Lower lobe of right lung (tissue), 2 donors: ENCODE data around the gene TP63. TPM values are rescaled to one million over a fixed set of nuclear protein-coding genes. Genes with fewer than 3 reads are reported as not detected.
A peak's percentile ranks its signal among the peaks of the same experiment; 100 is the strongest.

Experiments used
- ATAC-seq, 2 donors: fragments of 200-7000 bp; cut with Tn5 transposase; one replicate each; pipeline ENCODE4 v1.9.1; 2020 to 2022; ENCODE audit warnings: mild to moderate bottlenecking in 2 of 2, moderate library complexity in 2 of 2
- DNase-seq: peaks from one replicate; pipeline ENCODE4 v3.0.0-alpha.2; 2020
- H3K27ac ChIP-seq: fragments of 200-600 bp; one replicate; pipeline ENCODE4 v1.8.0; 2022
- H3K27me3 ChIP-seq: fragments of 200-600 bp; one replicate; pipeline ENCODE4 v1.8.0; 2022; ENCODE audit warnings: low read depth
- H3K36me3 ChIP-seq: fragments of 200-600 bp; one replicate; pipeline ENCODE4 v1.8.0; 2022; ENCODE audit warnings: mild to moderate bottlenecking
- H3K4me1 ChIP-seq: fragments of 200-600 bp; one replicate; pipeline ENCODE4 v1.8.0; 2022
- H3K4me3 ChIP-seq: fragments of 200-600 bp; one replicate; pipeline ENCODE4 v1.8.0; 2022; ENCODE audit warnings: mild to moderate bottlenecking
- H3K9me3 ChIP-seq: fragments of 200-600 bp; one replicate; pipeline ENCODE4 v1.8.0; 2022
- intact Hi-C: fragments of 100-400 bp; cut with DNase I; formaldehyde crosslinking; loops from one replicate; pipeline ENCODE4 v1.11.0; 2022
- microRNA-seq: library from miRNA; unstranded; fragments of <30 nt; microRNA quantifications from one replicate; pipeline ENCODE4 v1.2.0, GENCODE V29; 2020; ENCODE audit warnings: borderline number of aligned reads
- total RNA-seq: library from RNA; stranded (reverse); fragmentation: NEBNext Ultra II Directional; extraction: Animal tissue kit (Norgen Biotek cat#: 25700); gene quantifications from one replicate; pipeline ENCODE4 v1.2.1, GENCODE V29; 2021
- TF ChIP-seq, protein P1 (sequence below): fragments of 200-600 bp; IDR thresholded peaks from one replicate; pipeline ENCODE4 v1.8.0; 2022; ENCODE audit warnings: antibody characterized with exemption, mild to moderate bottlenecking
- donor health status: DM: no; HTN: yes; CAD: no; lungs with severe emphysema.

Gene TP63
- total RNA-seq, 1 donor from 2014 or later: 2.1 TPM

GRCh38 chr3:189941125-189941524 lies 309.9 kb downstream of the TP63 start:
- Histone ChIP-seq H3K36me3 (no peaks in the 10 kb centered on the region), H3K9me3 (no peaks in the 10 kb centered on the region), H3K4me3 (no peak overlapping the region), H3K4me1 (no peaks in the 10 kb centered on the region), H3K27ac (no peak overlapping the region), H3K27me3 (no peaks in the 10 kb centered on the region)
- intact Hi-C loops: no loop called here
- no peak for ATAC-seq
- TF ChIP-seq, protein P1, sequence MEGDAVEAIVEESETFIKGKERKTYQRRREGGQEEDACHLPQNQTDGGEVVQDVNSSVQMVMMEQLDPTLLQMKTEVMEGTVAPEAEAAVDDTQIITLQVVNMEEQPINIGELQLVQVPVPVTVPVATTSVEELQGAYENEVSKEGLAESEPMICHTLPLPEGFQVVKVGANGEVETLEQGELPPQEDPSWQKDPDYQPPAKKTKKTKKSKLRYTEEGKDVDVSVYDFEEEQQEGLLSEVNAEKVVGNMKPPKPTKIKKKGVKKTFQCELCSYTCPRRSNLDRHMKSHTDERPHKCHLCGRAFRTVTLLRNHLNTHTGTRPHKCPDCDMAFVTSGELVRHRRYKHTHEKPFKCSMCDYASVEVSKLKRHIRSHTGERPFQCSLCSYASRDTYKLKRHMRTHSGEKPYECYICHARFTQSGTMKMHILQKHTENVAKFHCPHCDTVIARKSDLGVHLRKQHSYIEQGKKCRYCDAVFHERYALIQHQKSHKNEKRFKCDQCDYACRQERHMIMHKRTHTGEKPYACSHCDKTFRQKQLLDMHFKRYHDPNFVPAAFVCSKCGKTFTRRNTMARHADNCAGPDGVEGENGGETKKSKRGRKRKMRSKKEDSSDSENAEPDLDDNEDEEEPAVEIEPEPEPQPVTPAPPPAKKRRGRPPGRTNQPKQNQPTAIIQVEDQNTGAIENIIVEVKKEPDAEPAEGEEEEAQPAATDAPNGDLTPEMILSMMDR: no peak
- no peak for DNase-seq

DNA sequence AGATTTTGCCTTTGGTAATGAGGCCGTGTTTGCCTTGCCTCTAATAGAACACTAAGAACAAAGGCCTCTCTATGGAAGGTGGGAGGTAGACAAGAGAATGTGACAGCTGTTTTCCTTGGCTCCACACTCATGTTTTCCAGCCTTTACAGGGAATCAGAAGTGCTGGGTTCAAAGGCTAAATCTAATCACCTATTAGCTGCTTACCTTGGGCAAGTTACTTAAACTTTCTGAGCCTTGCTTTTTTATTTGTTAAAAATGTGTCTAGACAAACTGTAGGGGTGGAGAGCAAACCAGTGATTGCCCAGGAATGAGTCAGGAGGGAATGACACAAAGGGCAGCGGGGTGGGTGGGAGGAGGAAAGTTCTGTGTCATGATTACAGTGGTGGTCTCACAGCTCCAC lies 310.5 kb downstream of the TP63 start:
- Histone ChIP-seq H3K9me3 (no peaks in the 10 kb centered on the region), H3K4me3 (no peak overlapping the region), H3K27ac (no peak overlapping the region), H3K27me3 (no peaks in the 10 kb centered on the region), H3K36me3 (no peaks in the 10 kb centered on the region), H3K4me1 (no peaks in the 10 kb centered on the region)
- ATAC-seq (no peak), DNase-seq (no peak)
- intact Hi-C loops: no loop called here
- TF ChIP-seq, protein P1: no peak

GRCh38 chr3:189942948-189943347 lies 311.8 kb downstream of the TP63 start:
- ATAC-seq (no peak), DNase-seq (no peak)
- TF ChIP-seq, protein P1: no peak
- H3K4me1 ChIP-seq: no peaks in the 10 kb centered on the region
- H3K36me3 ChIP-seq: no peaks in the 10 kb centered on the region
- H3K9me3 ChIP-seq: no peaks in the 10 kb centered on the region
- H3K27me3 ChIP-seq: no peaks in the 10 kb centered on the region
- intact Hi-C loops: no loop called here
- H3K4me3 ChIP-seq: no peak overlapping the region
- H3K27ac ChIP-seq: no peak overlapping the region

DNA sequence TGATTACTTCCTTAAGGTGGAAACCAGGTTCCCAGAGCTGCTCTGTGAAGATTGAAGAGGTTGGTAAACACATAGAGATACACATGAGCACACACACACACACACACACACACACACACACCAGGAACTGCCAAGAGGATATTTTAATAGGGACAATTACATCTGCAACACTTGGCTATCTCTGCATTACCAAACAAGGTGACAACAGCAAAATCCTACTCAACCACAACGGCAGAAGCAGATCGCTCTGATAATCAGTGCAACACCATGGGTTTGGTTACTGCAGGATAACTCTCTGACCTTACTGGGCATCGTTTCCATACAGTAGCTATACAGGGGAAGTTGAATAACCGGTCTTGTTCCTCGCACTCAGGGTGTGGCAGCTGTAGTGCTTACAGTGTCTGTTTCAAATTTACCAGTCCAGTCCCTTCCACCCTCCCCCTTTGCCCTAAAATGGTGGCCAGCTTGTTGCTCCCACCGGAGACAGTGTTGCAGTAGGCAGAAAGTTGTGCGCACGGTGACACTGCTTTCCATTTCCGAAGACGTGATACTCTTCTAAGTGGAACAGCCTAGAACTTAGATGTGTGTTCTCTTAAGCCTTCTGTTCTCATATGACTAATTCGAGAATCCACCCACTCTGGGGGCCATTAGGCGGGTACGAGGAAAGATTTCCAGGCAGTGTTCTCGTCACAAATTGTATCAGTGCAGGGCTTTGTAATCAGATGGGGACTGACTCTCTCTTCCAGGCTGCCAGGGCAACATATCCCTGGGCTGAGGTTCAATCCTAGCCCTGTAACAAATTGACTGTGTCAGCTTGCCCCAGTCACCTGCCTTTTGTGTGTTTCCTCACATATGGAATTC lies 313.3 kb downstream of the TP63 start:
- H3K27me3 ChIP-seq: no peaks in the 10 kb centered on the region
- no peak overlapping the region for H3K4me3 ChIP-seq
- no peaks in the 10 kb centered on the region for H3K4me1 ChIP-seq
- H3K27ac ChIP-seq: no peak overlapping the region
- ATAC-seq: peak; percentile 43 to 51
- H3K36me3 ChIP-seq: no peaks in the 10 kb centered on the region
- H3K9me3 ChIP-seq: no peaks in the 10 kb centered on the region
- intact Hi-C loops: no loop called here
- no peak for DNase-seq
- TF ChIP-seq, protein P1: no peak

DNA sequence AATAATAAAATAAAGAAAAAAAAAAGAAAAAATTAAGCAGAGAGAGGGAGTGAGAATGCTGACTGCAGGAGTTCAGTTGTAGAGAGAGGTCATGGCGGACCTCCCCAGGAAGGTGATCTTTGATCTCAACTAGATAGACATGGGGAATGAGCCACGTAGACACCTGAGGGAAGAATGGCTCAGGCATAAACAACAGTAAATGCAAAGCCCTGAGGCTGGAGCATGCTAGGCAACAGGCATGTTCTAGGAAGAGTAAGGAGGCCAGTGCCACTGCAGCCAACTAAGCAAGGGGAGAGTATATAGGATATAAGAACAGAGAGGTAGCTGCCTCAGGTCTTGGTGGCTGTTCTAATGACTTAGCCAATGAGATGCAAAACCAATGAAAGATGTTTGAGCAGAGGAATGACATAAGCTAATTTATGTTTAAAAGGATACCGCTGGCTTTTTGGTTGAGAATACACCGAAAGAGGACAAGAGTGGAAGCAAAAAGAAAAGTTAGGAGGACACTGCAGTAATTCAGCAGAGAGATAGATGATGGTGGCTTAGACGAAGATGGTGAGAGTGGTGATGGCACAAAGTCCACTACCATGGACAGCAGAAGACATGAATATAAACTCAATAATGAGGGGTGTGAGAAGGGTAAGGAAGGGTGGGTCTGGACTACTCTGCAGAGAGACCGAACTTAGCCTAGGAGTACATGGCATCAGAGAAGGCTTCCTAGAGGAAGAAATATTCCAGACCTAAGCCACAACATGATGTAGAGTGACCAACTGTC lies 314.9 kb downstream of the TP63 start:
- intact Hi-C loops: no loop called here
- Histone ChIP-seq H3K4me3 (no peak overlapping the region), H3K27ac (no peak overlapping the region), H3K9me3 (no peaks in the 10 kb centered on the region), H3K27me3 (peaks cover 3% of the 10 kb centered on the region), H3K36me3 (no peaks in the 10 kb centered on the region), H3K4me1 (no peaks in the 10 kb centered on the region)
- DNase-seq (no peak), ATAC-seq (no peak)
- TF ChIP-seq, protein P1: no peak

Small RNA genes within 50 kb of the gene (microRNA-seq; reads per million reads assigned to microRNA genes)
- not detected for gene MIR944
